A549 (cell line): ENCODE data around the gene PWP1. TPM values are rescaled to one million over a fixed set of nuclear protein-coding genes. Genes with fewer than 3 reads are reported as not detected.

Experiments
- ATAC-seq, 2 experiments: fragments of 200-7000 bp in 1 of 2; fragments of >200 bp in 1 of 2; cut with Nextera tagmentation in 1 of 2; cut with Tn5 transposase in 1 of 2; 3 replicates each; pipeline versions ENCODE4 v1.8.0 to v1.9.1; 2018 to 2020; ENCODE audit warnings: mild to moderate bottlenecking in 1 of 2, moderate library complexity in 1 of 2
- CTCF ChIA-PET: fragments of 300-600 bp; sonication (Branson Sonifier 250); formaldehyde crosslinking; extraction: SDS; loops from one replicate; lab custom pipeline; 2021; ENCODE audit warnings: antibody characterized with exemption, inconsistent platforms; lab: Yijun Ruan, JAX
- POLR2A ChIA-PET: fragments of 350-600 bp; formaldehyde crosslinking; extraction: SDS; loops from one replicate; lab custom pipeline; 2021; ENCODE audit warnings: antibody characterized with exemption, inconsistent platforms; lab: Yijun Ruan, JAX
- DNase-seq, 2 experiments: peaks; one replicate each; pipeline versions ENCODE4 v3.0.0 to v3.0.0-alpha.2; 2011 to 2016; ENCODE audit warnings: low read depth in 1 of 2, low spot score in 1 of 2
- FAIRE-seq: peaks from 2 replicates; lab custom pipeline; 2011; peaks lifted over from hg19 to GRCh38; lab: Jason Lieb, UNC
- H3K27ac ChIP-seq, 2 experiments: fragments of >200 bp; sonication (Bioruptor Twin); formaldehyde crosslinking; 3 replicates each; pipeline ENCODE4 v1.5.1; 2016 to 2017
- H3K4me1 ChIP-seq: fragments of >200 bp; sonication (Bioruptor Twin); formaldehyde crosslinking; 3 replicates; pipeline ENCODE4 v1.6.1; 2016
- H3K4me2 ChIP-seq: fragments of >200 bp; sonication (Bioruptor Twin); formaldehyde crosslinking; 3 replicates; pipeline ENCODE4 v1.6.1; 2016
- H3K4me3 ChIP-seq: fragments of >200 bp; sonication (Bioruptor Twin); formaldehyde crosslinking; 3 replicates; pipeline ENCODE4 v1.5.1; 2016
- H3K9me3 ChIP-seq: fragments of >200 bp; sonication (Bioruptor Twin); formaldehyde crosslinking; 3 replicates; pipeline ENCODE4 v1.6.1; 2016
- ATOH8 ChIP-seq: fragments of 250-450 bp; sonication (Bioruptor Pico); IDR thresholded peaks from 2 replicates; pipeline ENCODE4 v1.5.0; 2020; ENCODE audit warnings: low read depth, mild to moderate bottlenecking, moderate library complexity
- BCL3 ChIP-seq: fragments of >200 bp; sonication (Bioruptor Twin); formaldehyde crosslinking; IDR thresholded peaks from 3 replicates; pipeline ENCODE4 v1.6.1; 2016
- BHLHE40 ChIP-seq: IDR thresholded peaks from 2 replicates; pipeline ENCODE4 v1.6.1; 2012; ENCODE audit warnings: low read depth, low read length, inconsistent platforms
- CHD2 ChIP-seq: fragments of 150-350 bp; IDR thresholded peaks from 2 replicates; pipeline ENCODE4 v1.6.1; 2014; ENCODE audit warnings: low read length; ENCODE audit not compliant: partially characterized antibody
- ESRRA ChIP-seq: fragments of 150-350 bp; IDR thresholded peaks from 2 replicates; pipeline ENCODE4 v1.6.1; 2014; ENCODE audit warnings: mild to moderate bottlenecking, low read length, borderline replicate concordance
- FOSB ChIP-seq: fragments of 250-450 bp; sonication (Bioruptor Pico); IDR thresholded peaks from 2 replicates; pipeline ENCODE4 v1.5.0; 2020; ENCODE audit warnings: mild to moderate bottlenecking, moderate library complexity
- GATA3 ChIP-seq: IDR thresholded peaks from 2 replicates; pipeline ENCODE4 v1.6.1; 2012; ENCODE audit warnings: borderline replicate concordance
- HDAC2 ChIP-seq: fragments of 200-600 bp; sonication (generic); IDR thresholded peaks from 2 replicates; pipeline ENCODE4 v1.6.1; 2016
- HMGXB4 ChIP-seq: fragments of 250-450 bp; sonication (Bioruptor Pico); IDR thresholded peaks from 2 replicates; pipeline ENCODE4 v1.5.0; 2021; ENCODE audit warnings: mild to moderate bottlenecking, moderate library complexity, borderline replicate concordance
- HOXB13 ChIP-seq: fragments of 250-450 bp; sonication (Bioruptor Pico); IDR thresholded peaks from 2 replicates; pipeline ENCODE4 v1.5.0; 2020; ENCODE audit warnings: low read depth, mild to moderate bottlenecking, moderate library complexity
- JUNB ChIP-seq: fragments of >200 bp; sonication (Bioruptor Twin); formaldehyde crosslinking; IDR thresholded peaks from 2 replicates; pipeline ENCODE4 v1.6.1; 2016
- KDM5A ChIP-seq: fragments of 200-600 bp; sonication (generic); IDR thresholded peaks from 2 replicates; pipeline ENCODE4 v1.6.1; 2016; ENCODE audit warnings: antibody characterized with exemption, mild to moderate bottlenecking
- MAX ChIP-seq: IDR thresholded peaks from 2 replicates; pipeline ENCODE4 v1.6.1; 2012
- MYC ChIP-seq: IDR thresholded peaks from 2 replicates; pipeline ENCODE4 v1.6.1; 2012; ENCODE audit warnings: mild to moderate bottlenecking, inconsistent platforms, low read length, improper control_type of control experiment, borderline replicate concordance
- NPAS2 ChIP-seq: fragments of 250-450 bp; sonication (Bioruptor Pico); IDR thresholded peaks from 2 replicates; pipeline ENCODE4 v1.8.0; 2022; ENCODE audit warnings: mild to moderate bottlenecking, moderate library complexity, borderline replicate concordance
- NR3C1 ChIP-seq: fragments of >200 bp; sonication (Bioruptor Twin); formaldehyde crosslinking; IDR thresholded peaks from 3 replicates; pipeline ENCODE4 v1.6.1; 2017
- PBX3 ChIP-seq: IDR thresholded peaks from 2 replicates; pipeline ENCODE4 v1.6.1; 2012
- PHF8 ChIP-seq: fragments of 200-600 bp; sonication (generic); IDR thresholded peaks from 2 replicates; pipeline ENCODE4 v1.6.1; 2016; ENCODE audit warnings: low read depth, mild to moderate bottlenecking, antibody characterized with exemption, moderate library complexity, borderline replicate concordance
- POLR2AphosphoS2 ChIP-seq: conservative IDR thresholded peaks from 2 replicates; pipeline ENCODE4 v1.6.1; 2012; ENCODE audit warnings: low read length, improper control_type of control experiment, inconsistent platforms
- RCOR1 ChIP-seq: fragments of 150-350 bp; IDR thresholded peaks from 2 replicates; pipeline ENCODE4 v1.6.1; 2014; ENCODE audit warnings: antibody characterized with exemption, low read length, low read depth
- SREBF2 ChIP-seq: fragments of 450-650 bp; IDR thresholded peaks from 2 replicates; pipeline ENCODE4 v1.6.1; 2014; ENCODE audit warnings: mild to moderate bottlenecking, moderate library complexity
- TFCP2L1 ChIP-seq: fragments of 250-450 bp; sonication (Bioruptor Pico); IDR thresholded peaks from 2 replicates; pipeline ENCODE4 v1.5.0; 2021; ENCODE audit warnings: mild to moderate bottlenecking
- ZFP36 ChIP-seq: fragments of 450-650 bp; IDR thresholded peaks from 2 replicates; pipeline ENCODE4 v1.6.1; 2014; ENCODE audit warnings: borderline replicate concordance; ENCODE audit not compliant: partially characterized antibody
- ZSCAN20 ChIP-seq: fragments of 250-450 bp; sonication (Bioruptor Pico); IDR thresholded peaks from 2 replicates; pipeline ENCODE4 v1.8.0; 2022; ENCODE audit warnings: mild to moderate bottlenecking, moderate library complexity
- WGBS: methylation state at CpG from one replicate; pipeline ENCODE4 v1.1.6; 2017; ENCODE audit errors: missing lambda C conversion rate; 5-methylcytosine and 5-hydroxymethylcytosine counted together
- polyA plus RNA-seq, 4 experiments: library from polyadenylated mRNA; depleted of rRNA in 3 of 4; stranded (reverse); fragments of >200 nt; fragmentation: RNase III in 1 of 4; extraction: RNeasy Plus Mini Kit Qiagen cat#74134 plus additional on column Dnase treatment in 1 of 4; gene quantifications; 2 replicates in 3 of 4; 3 replicates in 1 of 4; pipeline ENCODE4 v1.2.3, GENCODE V29; 2011 to 2017

PWP1 gene
- polyA plus RNA-seq, 2 of the 4 experiments (the other 2 are of a cell fraction): 132 to 191 TPM

- TF ChIP-seq ATOH8 (CRISPR knock-in tag): no peak
Observed at GRCh38 chr12:107651571-107652449, 33.8 kb upstream of the PWP1 start (continued).

GRCh38 chr12:107653519-107653918 is 32.1 kb upstream of the PWP1 start:
- no peak overlapping the region for H3K27ac ChIP-seq
- DNase-seq (no peak), FAIRE-seq (no peak), ATAC-seq (no peak)
- 68% methylated on average over 2 of the region's 2 CpGs for WGBS
- ChIA-PET CTCF (no interaction called here), POLR2A (no interaction called here)
- TF ChIP-seq FOSB (CRISPR knock-in tag): no peak
- no peak for TF ChIP-seq MAX
- no peak for TF ChIP-seq NR3C1
- TF ChIP-seq MYC: no peak
- TF ChIP-seq KDM5A: no peak
- no peak for TF ChIP-seq POLR2AphosphoS2
- no peak for TF ChIP-seq BHLHE40
- no peak for TF ChIP-seq TFCP2L1 (CRISPR knock-in tag)
- no peak for TF ChIP-seq SREBF2
- TF ChIP-seq ZSCAN20 (CRISPR knock-in tag): no peak
- TF ChIP-seq RCOR1: no peak
- TF ChIP-seq ZFP36: no peak
- TF ChIP-seq PHF8: no peak
- no peak for TF ChIP-seq HMGXB4 (CRISPR knock-in tag)
- no peak for TF ChIP-seq ESRRA
- TF ChIP-seq CHD2: no peak
- H3K4me1 ChIP-seq: no peaks in the 10 kb centered on the region
- no peak overlapping the region for H3K4me2 ChIP-seq
- H3K4me3 ChIP-seq: no peak overlapping the region
- H3K9me3 ChIP-seq: no peaks in the 10 kb centered on the region

- CTCF ChIA-PET: no interaction called here
- no peak for ATAC-seq
- FAIRE-seq: no peak
- 68% methylated on average over 4 of the region's 4 CpGs for WGBS
- Histone ChIP-seq H3K4me3 (no peak overlapping the region), H3K9me3 (no peaks in the 10 kb centered on the region), H3K4me2 (no peak overlapping the region), H3K27ac (no peak overlapping the region), H3K4me1 (no peaks in the 10 kb centered on the region)
- TF ChIP-seq HDAC2: no peak
- no peak for TF ChIP-seq JUNB
- TF ChIP-seq MYC: no peak
- TF ChIP-seq BCL3: no peak
- no peak for TF ChIP-seq GATA3
- no peak for TF ChIP-seq PBX3
- no peak for TF ChIP-seq FOSB (CRISPR knock-in tag)
- no peak for TF ChIP-seq HOXB13
- TF ChIP-seq NPAS2 (CRISPR knock-in tag): no peak
- POLR2A ChIA-PET: no interaction called here
- DNase-seq: no peak
Observed at GRCh38 chr12:107654873-107655272, 30.7 kb upstream of the PWP1 start.
